ENCODE data around the gene RABGAP1L. TPM values are rescaled to one million over a fixed set of nuclear protein-coding genes. Genes with fewer than 3 reads are reported as not detected.
"Not testable (repeated sequence)": the region's sequence is repeated elsewhere in the genome, so short reads cannot be mapped to it uniquely, and the experiment has no call there.

The RABGAP1L gene
- total RNA-seq, 2 experiments from 2014 or later: 47.4 to 53.3 TPM

DNA sequence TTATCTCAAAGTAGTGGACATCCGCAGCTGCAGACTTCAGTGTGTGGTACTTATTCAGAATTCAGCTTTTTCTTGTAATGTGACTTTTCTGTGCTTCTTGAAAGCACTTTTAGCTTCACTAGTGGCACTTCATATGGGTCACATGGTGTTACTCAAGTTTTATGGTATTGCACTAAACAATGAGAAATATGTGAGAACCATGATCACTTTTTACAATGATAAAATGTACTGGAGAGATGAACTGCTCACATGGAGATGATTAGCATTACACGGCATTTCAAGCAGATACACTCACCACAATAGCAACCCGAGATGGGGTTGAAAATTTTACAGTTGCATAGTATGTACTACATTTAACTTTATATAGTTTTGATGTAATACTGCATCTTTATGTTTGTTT is 248.3 kb downstream of the RABGAP1L start:
- Mint-ChIP-seq H3K27ac (no peak overlapping the region), H3K4me3 (no peak overlapping the region), H3K4me1 (no peaks in the 10 kb centered on the region), H3K36me3 (ENCODE audit: low read depth) (no peaks in the 10 kb centered on the region), H3K27me3 (no peaks in the 10 kb centered on the region), H3K9me3 (peaks cover 16% of the 10 kb centered on the region)
- ChIA-PET CTCF (no interaction called here), POLR2A (no interaction called here)
- DNase-seq: no peak

DNA sequence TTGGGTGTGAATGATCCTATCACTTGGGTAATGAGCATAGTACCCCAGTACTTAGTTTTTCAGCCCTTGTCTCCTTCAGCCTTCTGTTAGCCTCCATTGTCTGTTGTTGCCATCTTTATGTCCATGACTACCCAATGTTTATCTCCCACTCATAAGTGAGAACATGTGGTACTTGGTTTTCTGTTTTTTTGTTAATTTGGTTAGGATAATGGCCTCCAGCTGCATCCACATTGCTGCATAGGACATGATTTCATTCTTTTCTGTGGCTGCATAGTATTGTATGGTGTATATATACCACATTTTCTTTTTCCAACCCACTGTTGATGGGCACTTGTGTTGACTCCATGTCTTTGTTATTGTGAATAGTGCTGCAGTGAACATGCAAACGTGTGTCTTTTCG is 248.8 kb downstream of the RABGAP1L start:
- POLR2A ChIA-PET: no interaction called here
- DNase-seq: no peak
- Mint-ChIP-seq H3K27ac (no peak overlapping the region), H3K9me3 (peaks cover 16% of the 10 kb centered on the region), H3K4me1 (no peaks in the 10 kb centered on the region), H3K4me3 (no peak overlapping the region), H3K36me3 (ENCODE audit: low read depth) (no peaks in the 10 kb centered on the region), H3K27me3 (no peaks in the 10 kb centered on the region)
- CTCF ChIA-PET: no interaction called here

DNA sequence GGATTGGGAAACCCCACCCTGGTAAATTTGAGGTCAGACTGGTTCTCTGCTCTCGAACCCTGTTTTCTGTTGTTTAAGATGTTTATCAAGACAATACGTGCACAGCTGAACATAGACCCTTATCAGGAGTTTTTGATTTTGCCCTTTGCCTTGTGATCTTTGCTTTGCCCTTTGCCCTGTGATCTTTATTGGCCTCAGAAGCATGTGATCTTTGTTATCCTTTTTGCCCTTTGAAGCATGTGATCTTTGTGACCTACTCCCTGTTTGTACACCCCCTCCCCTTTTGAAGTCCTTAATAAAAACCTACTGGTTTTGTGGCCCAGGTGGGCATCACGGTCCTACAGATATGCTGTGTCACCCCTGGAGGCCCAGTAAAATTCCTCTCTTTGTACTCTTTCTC is 250.5 kb downstream of the RABGAP1L start:
- DNase-seq; POLR2A ChIA-PET; H3K4me3 Mint-ChIP-seq; H3K27ac Mint-ChIP-seq; H3K27me3 Mint-ChIP-seq; CTCF ChIA-PET; H3K36me3 Mint-ChIP-seq (ENCODE audit: low read depth); H3K4me1 Mint-ChIP-seq: not testable (repeated sequence)
- H3K9me3 Mint-ChIP-seq: peaks cover 16% of the 10 kb centered on the region

DNA sequence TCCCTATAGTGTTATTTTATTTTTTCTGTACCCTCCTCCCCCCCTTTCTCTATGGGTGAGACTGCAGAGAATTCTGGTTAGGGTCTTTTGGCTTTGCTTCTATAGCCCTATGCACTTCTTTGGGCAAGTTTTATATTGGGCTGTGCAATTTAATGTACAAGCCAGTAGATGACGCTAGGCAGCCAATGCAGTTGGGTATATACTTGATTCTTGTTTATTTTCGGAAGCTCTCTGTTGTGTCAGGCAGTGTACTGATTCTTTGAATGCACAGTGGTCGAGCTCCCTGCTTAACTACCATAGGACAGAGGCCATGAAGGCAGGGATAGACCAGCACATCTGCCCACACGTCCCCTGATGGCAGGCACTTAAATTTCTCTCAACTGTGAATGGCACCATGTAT is 254.3 kb downstream of the RABGAP1L start:
- H3K27me3 Mint-ChIP-seq: no peaks in the 10 kb centered on the region
- peaks cover 16% of the 10 kb centered on the region for H3K9me3 Mint-ChIP-seq
- peaks cover 7% of the 10 kb centered on the region for H3K4me1 Mint-ChIP-seq
- ChIA-PET CTCF (interaction anchor here (2.2 kb wide), 1 partner anchor 11 kb away, joined by 5 read pairs; no protein-coding TSS in a partner anchor), POLR2A (no interaction called here)
- no peak overlapping the region for H3K4me3 Mint-ChIP-seq
- DNase-seq: no peak
- no peaks in the 10 kb centered on the region for H3K36me3 Mint-ChIP-seq (ENCODE audit: low read depth)
- no peak overlapping the region for H3K27ac Mint-ChIP-seq

DNA sequence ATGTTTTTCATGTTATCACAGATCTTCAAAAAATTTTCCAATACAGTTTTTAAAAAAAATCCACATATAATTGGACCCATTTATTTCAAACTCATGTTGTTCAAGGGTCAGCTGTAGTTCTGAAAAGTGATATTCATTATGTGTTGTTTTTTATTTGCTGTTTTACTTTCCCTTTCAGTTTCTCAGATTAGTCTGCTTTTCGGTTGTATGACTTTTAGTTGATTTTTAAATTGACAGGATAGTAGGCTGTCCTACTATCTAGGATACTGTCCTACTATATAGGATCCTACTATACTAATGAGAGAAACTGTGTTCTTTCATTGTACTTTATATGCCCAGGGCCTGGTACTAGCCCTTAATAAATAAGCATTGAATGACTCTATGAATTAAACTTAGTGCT is 254.9 kb downstream of the RABGAP1L start:
- peaks cover 7% of the 10 kb centered on the region for H3K4me1 Mint-ChIP-seq
- peak overlapping the region; percentile 47 for H3K27ac Mint-ChIP-seq
- H3K36me3 Mint-ChIP-seq (ENCODE audit: low read depth): no peaks in the 10 kb centered on the region
- no peak for DNase-seq
- CTCF ChIA-PET: interaction anchor here (2.2 kb wide), 1 partner anchor 11 kb away, joined by 5 read pairs; no protein-coding TSS in a partner anchor
- POLR2A ChIA-PET: no interaction called here
- H3K27me3 Mint-ChIP-seq: no peaks in the 10 kb centered on the region
- H3K9me3 Mint-ChIP-seq: peaks cover 14% of the 10 kb centered on the region
- H3K4me3 Mint-ChIP-seq: peak overlapping the region; percentile 51

DNA sequence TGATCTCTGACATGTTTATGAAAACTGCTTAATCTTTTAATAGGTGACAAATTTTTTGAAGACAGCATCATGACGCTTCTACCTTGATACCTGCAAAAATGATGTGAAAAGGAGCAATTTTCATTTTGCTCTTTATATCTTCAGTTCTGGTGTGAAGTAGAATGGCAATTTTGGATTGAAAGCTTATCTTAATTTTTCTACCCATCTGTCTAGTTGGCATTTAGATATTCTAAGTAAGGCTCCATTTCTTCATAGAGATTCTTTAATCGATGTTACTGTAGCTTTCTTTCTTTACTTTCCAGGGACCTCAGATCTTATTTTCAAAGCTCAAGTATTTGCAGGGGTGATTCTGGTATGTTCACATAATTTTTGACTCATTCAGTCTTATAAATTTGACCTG is 256.2 kb downstream of the RABGAP1L start:
- peaks cover 10% of the 10 kb centered on the region for H3K9me3 Mint-ChIP-seq
- POLR2A ChIA-PET: no interaction called here
- DNase-seq: no peak
- H3K4me1 Mint-ChIP-seq: peaks cover 7% of the 10 kb centered on the region
- H3K36me3 Mint-ChIP-seq (ENCODE audit: low read depth): no peaks in the 10 kb centered on the region
- no peak overlapping the region for H3K4me3 Mint-ChIP-seq
- CTCF ChIA-PET: no interaction called here
- H3K27ac Mint-ChIP-seq: no peak overlapping the region
- H3K27me3 Mint-ChIP-seq: no peaks in the 10 kb centered on the region

DNA sequence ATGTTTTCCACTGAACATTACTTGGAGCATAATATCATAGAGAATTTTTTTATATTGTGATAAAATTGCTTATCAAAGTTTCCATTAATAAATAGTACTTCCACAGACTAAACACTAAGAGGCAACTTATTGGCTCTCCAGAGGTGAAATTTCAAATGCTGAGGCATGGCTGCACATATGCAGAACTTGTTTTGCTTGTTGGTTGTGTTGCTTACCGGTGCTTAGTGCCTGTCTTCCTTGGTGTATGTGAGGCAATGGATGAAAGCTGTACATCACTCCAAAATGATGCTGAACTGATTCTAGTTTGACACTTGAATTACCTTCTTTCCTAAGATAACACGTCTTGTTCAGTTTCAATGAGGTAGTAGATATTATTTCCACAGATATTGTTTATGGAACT is 258.6 kb downstream of the RABGAP1L start:
- ChIA-PET CTCF (no interaction called here), POLR2A (no interaction called here)
- no peak for DNase-seq
- H3K27me3 Mint-ChIP-seq: no peaks in the 10 kb centered on the region
- H3K9me3 Mint-ChIP-seq: no peaks in the 10 kb centered on the region
- H3K4me1 Mint-ChIP-seq: peaks cover 7% of the 10 kb centered on the region
- no peaks in the 10 kb centered on the region for H3K36me3 Mint-ChIP-seq (ENCODE audit: low read depth)
- no peak overlapping the region for H3K27ac Mint-ChIP-seq
- H3K4me3 Mint-ChIP-seq: no peak overlapping the region

DNA sequence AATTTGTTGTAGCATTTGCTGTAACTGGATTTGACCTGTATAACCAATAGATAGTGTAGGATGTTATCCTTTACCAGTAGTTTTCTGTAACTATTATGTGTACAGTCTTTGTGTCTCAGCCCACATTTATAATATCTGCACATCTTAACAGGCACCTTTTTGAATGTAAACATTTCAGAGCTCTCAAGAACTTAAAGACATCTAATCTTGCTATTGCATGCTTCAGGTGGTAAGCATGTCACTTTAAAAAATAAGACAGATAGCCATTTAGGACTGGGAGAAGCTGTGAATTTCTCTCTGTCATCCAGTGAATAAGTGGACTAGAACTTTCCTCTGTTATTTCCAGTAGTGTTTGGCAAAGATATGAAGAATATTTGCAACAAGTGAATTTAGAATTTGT is 265.8 kb downstream of the RABGAP1L start:
- no peaks in the 10 kb centered on the region for H3K4me1 Mint-ChIP-seq
- no peaks in the 10 kb centered on the region for H3K27me3 Mint-ChIP-seq
- DNase-seq: no peak
- ChIA-PET CTCF (no interaction called here), POLR2A (no interaction called here)
- no peaks in the 10 kb centered on the region for H3K36me3 Mint-ChIP-seq (ENCODE audit: low read depth)
- no peak overlapping the region for H3K4me3 Mint-ChIP-seq
- H3K9me3 Mint-ChIP-seq: no peaks in the 10 kb centered on the region
- H3K27ac Mint-ChIP-seq: no peak overlapping the region

DNA sequence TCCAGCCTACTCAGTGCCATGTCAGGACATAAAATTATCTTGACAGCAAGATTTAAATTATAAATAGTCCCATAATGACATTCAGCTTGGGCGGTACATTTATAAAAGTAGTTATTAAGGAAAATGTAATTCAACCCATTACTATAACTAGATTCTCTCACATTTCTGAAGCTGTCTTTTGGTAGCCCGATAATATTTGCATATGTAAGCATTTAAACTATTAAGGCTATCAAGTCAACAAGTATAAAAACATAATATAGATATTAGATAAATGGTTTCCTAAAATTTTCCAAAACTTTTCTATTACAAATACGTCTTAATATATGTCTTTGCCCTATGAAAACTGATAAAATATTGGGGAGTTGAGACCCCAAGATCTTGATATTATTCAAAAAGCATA is 266.8 kb downstream of the RABGAP1L start:
- no peak for DNase-seq
- Mint-ChIP-seq H3K27ac (no peak overlapping the region), H3K4me1 (no peaks in the 10 kb centered on the region), H3K27me3 (no peaks in the 10 kb centered on the region), H3K9me3 (no peaks in the 10 kb centered on the region), H3K36me3 (ENCODE audit: low read depth) (no peaks in the 10 kb centered on the region), H3K4me3 (no peak overlapping the region)
- CTCF ChIA-PET: no interaction called here
- POLR2A ChIA-PET: no interaction called here

DNA sequence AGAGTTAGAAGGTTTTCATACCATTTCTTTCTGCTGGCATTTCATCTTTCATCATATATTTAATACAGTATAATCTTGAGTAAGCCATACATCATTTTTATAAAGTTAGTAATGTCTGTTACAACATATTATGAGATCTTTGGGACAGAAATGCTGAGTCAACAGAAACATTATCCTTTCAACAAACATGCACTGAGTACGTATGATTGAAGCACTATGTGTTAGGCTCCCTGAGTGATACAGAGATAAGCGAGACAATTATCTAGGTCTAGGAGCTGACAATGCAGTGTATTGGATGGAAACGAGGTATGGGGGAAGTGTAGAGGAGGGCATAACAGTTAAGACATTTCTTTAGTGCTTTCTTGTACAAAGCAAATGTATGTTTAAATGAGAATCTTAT is 268.7 kb downstream of the RABGAP1L start:
- CTCF ChIA-PET: no interaction called here
- Mint-ChIP-seq H3K4me3 (no peak overlapping the region), H3K4me1 (no peaks in the 10 kb centered on the region), H3K36me3 (ENCODE audit: low read depth) (no peaks in the 10 kb centered on the region), H3K27ac (no peak overlapping the region), H3K27me3 (no peaks in the 10 kb centered on the region), H3K9me3 (no peaks in the 10 kb centered on the region)
- POLR2A ChIA-PET: no interaction called here
- no peak for DNase-seq

DNA sequence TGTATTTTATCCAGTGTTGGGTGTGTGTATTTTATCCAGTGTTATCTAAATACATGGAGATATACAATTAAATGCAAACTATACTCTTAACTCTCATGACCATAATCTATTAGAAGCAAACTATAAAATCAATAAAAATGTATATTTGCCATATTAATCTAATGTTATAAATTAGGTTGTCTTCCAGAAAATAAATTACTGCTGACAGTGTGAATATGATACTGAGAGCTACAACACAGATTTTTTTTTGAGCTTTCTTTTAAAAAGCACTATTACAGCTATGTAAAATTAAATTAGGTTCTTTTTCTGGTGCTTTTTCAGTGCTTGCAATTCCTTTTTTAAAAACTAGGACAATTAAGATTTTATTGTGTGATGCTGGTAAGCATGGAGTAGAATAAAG is 269.4 kb downstream of the RABGAP1L start:
- no peak overlapping the region for H3K4me3 Mint-ChIP-seq
- CTCF ChIA-PET: no interaction called here
- H3K4me1 Mint-ChIP-seq: no peaks in the 10 kb centered on the region
- H3K36me3 Mint-ChIP-seq (ENCODE audit: low read depth): no peaks in the 10 kb centered on the region
- no peak for DNase-seq
- POLR2A ChIA-PET: no interaction called here
- H3K27ac Mint-ChIP-seq: no peak overlapping the region
- H3K27me3 Mint-ChIP-seq: no peaks in the 10 kb centered on the region
- no peaks in the 10 kb centered on the region for H3K9me3 Mint-ChIP-seq

DNA sequence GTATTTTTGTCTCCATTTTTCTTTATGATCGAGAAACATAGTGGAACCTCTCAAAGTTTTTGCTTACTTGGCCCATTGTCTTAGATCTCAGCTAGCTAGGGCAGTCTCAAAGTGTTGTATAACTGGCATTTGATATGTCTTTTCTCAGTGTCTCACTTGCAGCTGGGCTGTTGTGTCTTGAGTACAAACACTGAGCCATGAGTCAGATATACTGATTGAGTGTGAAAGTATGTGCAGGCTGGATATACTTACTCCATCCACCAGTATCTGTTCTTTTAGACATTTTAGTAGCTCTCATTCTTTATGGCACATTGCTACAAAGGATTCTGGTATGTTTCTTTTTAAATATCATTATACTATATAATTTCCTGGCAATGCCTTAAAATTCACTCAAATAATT is 274.1 kb downstream of the RABGAP1L start:
- Mint-ChIP-seq H3K9me3 (peaks cover 2% of the 10 kb centered on the region), H3K27me3 (no peaks in the 10 kb centered on the region), H3K36me3 (ENCODE audit: low read depth) (peaks cover 2% of the 10 kb centered on the region), H3K4me3 (no peak overlapping the region), H3K27ac (no peak overlapping the region), H3K4me1 (no peaks in the 10 kb centered on the region)
- ChIA-PET CTCF (no interaction called here), POLR2A (no interaction called here)
- no peak for DNase-seq

DNA sequence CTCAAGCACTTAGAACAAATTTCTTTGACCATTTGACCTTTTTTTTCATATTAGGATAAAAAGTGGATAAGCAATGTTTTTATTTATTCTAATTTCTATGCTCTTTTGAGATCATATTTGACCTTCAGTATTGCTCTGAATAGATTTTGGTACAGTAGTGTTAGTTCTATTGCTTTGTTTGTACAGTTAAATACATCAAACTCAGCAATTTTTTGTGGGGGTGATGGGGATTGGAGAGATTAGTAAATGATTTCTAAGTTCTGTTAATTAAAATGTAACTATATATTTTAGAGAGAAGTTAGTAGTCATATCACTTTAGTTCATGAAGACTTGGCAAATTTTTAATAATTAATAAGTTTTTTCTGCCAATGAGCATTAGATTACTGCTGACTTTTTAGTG is 286.0 kb downstream of the RABGAP1L start:
- POLR2A ChIA-PET: no interaction called here
- Mint-ChIP-seq H3K36me3 (ENCODE audit: low read depth) (no peaks in the 10 kb centered on the region), H3K9me3 (no peaks in the 10 kb centered on the region), H3K4me3 (no peak overlapping the region), H3K4me1 (no peaks in the 10 kb centered on the region), H3K27me3 (no peaks in the 10 kb centered on the region), H3K27ac (no peak overlapping the region)
- CTCF ChIA-PET: no interaction called here
- DNase-seq: no peak

DNA sequence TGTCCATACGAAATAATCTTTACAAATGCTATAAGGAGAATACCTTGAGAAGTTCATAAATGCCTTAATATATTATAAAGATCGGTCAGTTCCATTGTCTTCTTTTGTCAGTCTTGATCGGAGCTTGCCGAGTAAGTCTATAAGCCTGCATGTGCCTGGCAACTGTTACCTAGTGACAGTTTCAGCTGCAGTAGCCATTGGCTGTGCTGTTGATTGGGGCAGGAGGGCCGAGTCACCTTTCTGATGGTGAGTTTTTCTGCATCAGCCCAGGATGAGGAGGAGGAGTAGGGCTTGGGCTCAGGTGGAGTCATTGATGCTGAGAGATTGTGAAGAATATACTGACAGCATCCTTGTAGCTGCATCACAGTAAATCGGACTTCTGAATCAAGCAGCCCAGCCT is 286.5 kb downstream of the RABGAP1L start:
- no peak overlapping the region for H3K27ac Mint-ChIP-seq
- H3K36me3 Mint-ChIP-seq (ENCODE audit: low read depth): no peaks in the 10 kb centered on the region
- H3K4me1 Mint-ChIP-seq: no peaks in the 10 kb centered on the region
- no peaks in the 10 kb centered on the region for H3K27me3 Mint-ChIP-seq
- H3K4me3 Mint-ChIP-seq: no peak overlapping the region
- ChIA-PET CTCF (no interaction called here), POLR2A (no interaction called here)
- DNase-seq: no peak
- H3K9me3 Mint-ChIP-seq: no peaks in the 10 kb centered on the region
